SK-N-SH treated with all-trans-retinoic acid at 6 μM for 48 hours (cell line): ENCODE results near the gene GOLGA1.

Experiments
- ATAC-seq: fragments of 200-7000 bp; cut with Tn5 transposase; 3 replicates; pipeline ENCODE4 v1.9.1; 2020; ENCODE audit warnings: mild to moderate bottlenecking, moderate library complexity
- ARNTL ChIP-seq: fragments of 450-650 bp; formaldehyde crosslinking; IDR thresholded peaks from 2 replicates; pipeline ENCODE4 v1.5.0; 2020; ENCODE audit warnings: low read depth, mild to moderate bottlenecking, moderate library complexity, borderline replicate concordance
- BACH2 ChIP-seq: fragments of 250-450 bp; sonication (Bioruptor Pico); IDR thresholded peaks from 2 replicates; pipeline ENCODE4 v1.9.0; 2021; ENCODE audit warnings: mild to moderate bottlenecking, borderline replicate concordance
- CSDC2 ChIP-seq: fragments of 250-450 bp; sonication (Bioruptor Pico); IDR thresholded peaks from 2 replicates; pipeline ENCODE4 v1.5.0; 2020; ENCODE audit warnings: mild to moderate bottlenecking, moderate library complexity
- CSRNP3 ChIP-seq: fragments of 250-450 bp; sonication (Bioruptor Pico); IDR thresholded peaks from 2 replicates; pipeline ENCODE4 v1.5.1; 2021; ENCODE audit warnings: mild to moderate bottlenecking, moderate library complexity
- GLIS3 ChIP-seq: fragments of 250-450 bp; sonication (Bioruptor Pico); IDR thresholded peaks from 2 replicates; pipeline ENCODE4 v1.5.0; 2020; ENCODE audit warnings: mild to moderate bottlenecking, moderate library complexity
- ISL1 ChIP-seq: fragments of 250-450 bp; sonication (Bioruptor Pico); IDR thresholded peaks from 2 replicates; pipeline ENCODE4 v2.1.2; 2022; ENCODE audit warnings: mild to moderate bottlenecking, moderate library complexity
- OSR1 ChIP-seq: fragments of 250-450 bp; sonication (Bioruptor Pico); IDR thresholded peaks from 2 replicates; pipeline ENCODE4 v1.8.0; 2022; ENCODE audit warnings: moderate library complexity, mild to moderate bottlenecking, inconsistent platforms
- PPARA ChIP-seq: fragments of 250-450 bp; sonication (Bioruptor Pico); IDR thresholded peaks from 2 replicates; pipeline ENCODE4 v1.5.0; 2020; ENCODE audit warnings: mild to moderate bottlenecking, borderline replicate concordance
- RARB ChIP-seq: fragments of 250-450 bp; sonication (Bioruptor Pico); IDR thresholded peaks from 2 replicates; pipeline ENCODE4 v1.8.0; 2021; ENCODE audit warnings: mild to moderate bottlenecking, moderate library complexity
- SNAI2 ChIP-seq: fragments of 250-450 bp; sonication (Bioruptor Pico); IDR thresholded peaks from 2 replicates; pipeline ENCODE4 v1.5.0; 2020; ENCODE audit warnings: mild to moderate bottlenecking, moderate library complexity
- TCF4 ChIP-seq: fragments of 250-450 bp; sonication (Bioruptor Pico); IDR thresholded peaks from 2 replicates; pipeline ENCODE4 v1.8.0; 2021; ENCODE audit warnings: mild to moderate bottlenecking, moderate library complexity, borderline replicate concordance
- TOX ChIP-seq: fragments of 250-450 bp; sonication (Bioruptor Pico); IDR thresholded peaks from 2 replicates; pipeline ENCODE4 v1.8.0; 2021; ENCODE audit warnings: mild to moderate bottlenecking, moderate library complexity, borderline replicate concordance
- ZC3H10 ChIP-seq: fragments of 250-450 bp; sonication (Bioruptor Pico); IDR thresholded peaks from 2 replicates; pipeline ENCODE4 v1.5.1; 2021; ENCODE audit warnings: mild to moderate bottlenecking, moderate library complexity
- ZFP30 ChIP-seq: fragments of 450-650 bp; formaldehyde crosslinking; IDR thresholded peaks from 2 replicates; pipeline ENCODE4 v1.5.0; 2022; ENCODE audit warnings: mild to moderate bottlenecking, moderate library complexity
- ZNF565 ChIP-seq: fragments of 450-650 bp; formaldehyde crosslinking; conservative IDR thresholded peaks from 2 replicates; pipeline ENCODE4 v1.5.0; 2020; ENCODE audit warnings: low read depth, mild to moderate bottlenecking, moderate library complexity
- ZNF70 ChIP-seq: fragments of 450-650 bp; formaldehyde crosslinking; IDR thresholded peaks from 2 replicates; pipeline ENCODE4 v1.5.0; 2020; ENCODE audit warnings: mild to moderate bottlenecking, moderate library complexity
- ZNF8 ChIP-seq: fragments of 450-650 bp; formaldehyde crosslinking; IDR thresholded peaks from 2 replicates; pipeline ENCODE4 v1.5.0; 2020; ENCODE audit warnings: mild to moderate bottlenecking, moderate library complexity
- TF ChIP-seq, protein P1 (sequence below): fragments of 250-450 bp; sonication (Bioruptor Pico); IDR thresholded peaks from 2 replicates; pipeline ENCODE4 v1.8.0; 2021; ENCODE audit warnings: low read depth, mild to moderate bottlenecking, moderate library complexity, borderline replicate concordance
- TF ChIP-seq, protein P2 (sequence below): fragments of 250-450 bp; sonication (Bioruptor Pico); IDR thresholded peaks from 2 replicates; pipeline ENCODE4 v1.5.0; 2020; ENCODE audit warnings: mild to moderate bottlenecking, moderate library complexity
- TF ChIP-seq, protein P3 (sequence below): fragments of 250-450 bp; sonication (Bioruptor Pico); IDR thresholded peaks from 2 replicates; pipeline ENCODE4 v1.8.0; 2020; ENCODE audit warnings: mild to moderate bottlenecking, moderate library complexity, borderline replicate concordance
- TF ChIP-seq, protein P4 (sequence below): fragments of 250-450 bp; sonication (Bioruptor Pico); IDR thresholded peaks from 2 replicates; pipeline ENCODE4 v1.5.1; 2020; ENCODE audit warnings: low read depth, mild to moderate bottlenecking, moderate library complexity

Gene GOLGA1

DNA sequence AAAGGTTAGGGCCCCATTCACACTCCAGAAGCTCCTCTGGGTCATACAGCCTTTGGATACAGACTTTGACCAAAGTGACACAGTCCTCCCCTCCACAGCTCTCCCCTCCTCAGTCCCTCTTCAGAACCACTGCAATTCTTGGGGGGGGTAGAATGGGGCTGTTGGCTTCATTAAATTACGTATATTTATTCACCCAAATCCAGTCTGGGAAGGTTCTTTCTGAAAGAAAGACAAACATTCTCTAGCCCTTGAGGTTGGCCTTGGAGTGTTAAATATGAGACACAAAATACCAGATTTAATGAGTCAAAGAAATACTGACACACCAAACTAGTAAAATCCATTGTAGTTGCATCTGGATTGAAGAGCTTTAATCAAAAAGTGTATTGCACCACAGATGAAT is 62.9 kb downstream of the GOLGA1 start:
- TF ChIP-seq OSR1 (no peak), ZNF70 (CRISPR knock-in tag) (no peak), ZNF8 (CRISPR knock-in tag) (no peak), BACH2 (CRISPR knock-in tag) (no peak), TCF4 (CRISPR knock-in tag) (no peak), RARB (CRISPR knock-in tag) (no peak), CSDC2 (no peak), ZC3H10 (CRISPR knock-in tag) (no peak), ARNTL (CRISPR knock-in tag) (no peak), ISL1 (no peak), ZNF565 (CRISPR knock-in tag) (no peak), GLIS3 (CRISPR knock-in tag) (no peak), PPARA (CRISPR knock-in tag) (no peak), SNAI2 (CRISPR knock-in tag) (no peak)
- TF ChIP-seq, protein P1, sequence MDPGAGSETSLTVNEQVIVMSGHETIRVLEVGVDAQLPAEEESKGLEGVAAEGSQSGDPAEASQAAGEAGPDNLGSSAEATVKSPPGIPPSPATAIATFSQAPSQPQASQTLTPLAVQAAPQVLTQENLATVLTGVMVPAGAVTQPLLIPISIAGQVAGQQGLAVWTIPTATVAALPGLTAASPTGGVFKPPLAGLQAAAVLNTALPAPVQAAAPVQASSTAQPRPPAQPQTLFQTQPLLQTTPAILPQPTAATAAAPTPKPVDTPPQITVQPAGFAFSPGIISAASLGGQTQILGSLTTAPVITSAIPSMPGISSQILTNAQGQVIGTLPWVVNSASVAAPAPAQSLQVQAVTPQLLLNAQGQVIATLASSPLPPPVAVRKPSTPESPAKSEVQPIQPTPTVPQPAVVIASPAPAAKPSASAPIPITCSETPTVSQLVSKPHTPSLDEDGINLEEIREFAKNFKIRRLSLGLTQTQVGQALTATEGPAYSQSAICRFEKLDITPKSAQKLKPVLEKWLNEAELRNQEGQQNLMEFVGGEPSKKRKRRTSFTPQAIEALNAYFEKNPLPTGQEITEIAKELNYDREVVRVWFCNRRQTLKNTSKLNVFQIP (CRISPR knock-in tag), result no peak
- TF ChIP-seq, protein P2, sequence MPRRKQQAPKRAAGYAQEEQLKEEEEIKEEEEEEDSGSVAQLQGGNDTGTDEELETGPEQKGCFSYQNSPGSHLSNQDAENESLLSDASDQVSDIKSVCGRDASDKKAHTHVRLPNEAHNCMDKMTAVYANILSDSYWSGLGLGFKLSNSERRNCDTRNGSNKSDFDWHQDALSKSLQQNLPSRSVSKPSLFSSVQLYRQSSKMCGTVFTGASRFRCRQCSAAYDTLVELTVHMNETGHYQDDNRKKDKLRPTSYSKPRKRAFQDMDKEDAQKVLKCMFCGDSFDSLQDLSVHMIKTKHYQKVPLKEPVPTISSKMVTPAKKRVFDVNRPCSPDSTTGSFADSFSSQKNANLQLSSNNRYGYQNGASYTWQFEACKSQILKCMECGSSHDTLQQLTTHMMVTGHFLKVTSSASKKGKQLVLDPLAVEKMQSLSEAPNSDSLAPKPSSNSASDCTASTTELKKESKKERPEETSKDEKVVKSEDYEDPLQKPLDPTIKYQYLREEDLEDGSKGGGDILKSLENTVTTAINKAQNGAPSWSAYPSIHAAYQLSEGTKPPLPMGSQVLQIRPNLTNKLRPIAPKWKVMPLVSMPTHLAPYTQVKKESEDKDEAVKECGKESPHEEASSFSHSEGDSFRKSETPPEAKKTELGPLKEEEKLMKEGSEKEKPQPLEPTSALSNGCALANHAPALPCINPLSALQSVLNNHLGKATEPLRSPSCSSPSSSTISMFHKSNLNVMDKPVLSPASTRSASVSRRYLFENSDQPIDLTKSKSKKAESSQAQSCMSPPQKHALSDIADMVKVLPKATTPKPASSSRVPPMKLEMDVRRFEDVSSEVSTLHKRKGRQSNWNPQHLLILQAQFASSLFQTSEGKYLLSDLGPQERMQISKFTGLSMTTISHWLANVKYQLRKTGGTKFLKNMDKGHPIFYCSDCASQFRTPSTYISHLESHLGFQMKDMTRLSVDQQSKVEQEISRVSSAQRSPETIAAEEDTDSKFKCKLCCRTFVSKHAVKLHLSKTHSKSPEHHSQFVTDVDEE (CRISPR knock-in tag), result no peak
- TF ChIP-seq, protein P3, sequence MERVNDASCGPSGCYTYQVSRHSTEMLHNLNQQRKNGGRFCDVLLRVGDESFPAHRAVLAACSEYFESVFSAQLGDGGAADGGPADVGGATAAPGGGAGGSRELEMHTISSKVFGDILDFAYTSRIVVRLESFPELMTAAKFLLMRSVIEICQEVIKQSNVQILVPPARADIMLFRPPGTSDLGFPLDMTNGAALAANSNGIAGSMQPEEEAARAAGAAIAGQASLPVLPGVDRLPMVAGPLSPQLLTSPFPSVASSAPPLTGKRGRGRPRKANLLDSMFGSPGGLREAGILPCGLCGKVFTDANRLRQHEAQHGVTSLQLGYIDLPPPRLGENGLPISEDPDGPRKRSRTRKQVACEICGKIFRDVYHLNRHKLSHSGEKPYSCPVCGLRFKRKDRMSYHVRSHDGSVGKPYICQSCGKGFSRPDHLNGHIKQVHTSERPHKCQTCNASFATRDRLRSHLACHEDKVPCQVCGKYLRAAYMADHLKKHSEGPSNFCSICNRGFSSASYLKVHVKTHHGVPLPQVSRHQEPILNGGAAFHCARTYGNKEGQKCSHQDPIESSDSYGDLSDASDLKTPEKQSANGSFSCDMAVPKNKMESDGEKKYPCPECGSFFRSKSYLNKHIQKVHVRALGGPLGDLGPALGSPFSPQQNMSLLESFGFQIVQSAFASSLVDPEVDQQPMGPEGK, result no peak
- ATAC-seq, result no peak

DNA sequence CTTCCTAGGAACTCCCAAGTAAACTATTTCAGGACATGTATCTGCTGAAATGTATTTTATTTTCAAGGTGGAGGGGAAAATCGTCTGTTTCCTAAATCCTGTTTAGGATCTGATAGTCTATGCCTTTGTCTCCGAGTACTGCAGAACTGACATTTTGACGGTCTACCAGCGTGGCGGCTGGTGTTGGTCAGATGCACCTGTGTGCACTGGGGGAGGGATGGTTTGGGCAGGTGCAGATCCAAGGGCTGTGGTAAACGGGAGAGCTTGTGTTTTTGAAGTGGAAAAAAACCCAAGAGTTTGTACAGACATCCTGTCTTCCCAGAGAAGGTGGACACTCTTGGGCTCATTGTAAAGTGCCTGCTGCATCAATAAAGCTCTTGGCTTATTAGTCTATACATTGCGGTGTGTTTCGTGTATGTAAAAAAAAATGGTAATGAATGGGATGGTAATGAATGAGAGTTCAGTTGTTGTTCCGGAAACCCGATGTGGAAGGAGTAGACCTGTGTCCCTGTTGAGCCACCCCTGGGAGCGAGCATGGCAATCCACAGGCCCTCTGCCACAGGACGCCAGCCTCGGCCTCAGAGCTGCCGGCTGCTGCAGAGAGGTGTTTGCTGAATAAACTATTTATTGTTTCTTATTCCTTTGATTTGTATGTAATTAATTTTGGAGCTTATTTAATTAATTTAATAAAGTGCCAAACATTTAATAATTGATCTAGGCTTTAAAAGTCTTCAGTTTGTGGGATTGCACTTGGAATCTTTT is 63.7 kb downstream of the GOLGA1 start:
- TF ChIP-seq TCF4 (CRISPR knock-in tag), result no peak
- TF ChIP-seq, protein P4, sequence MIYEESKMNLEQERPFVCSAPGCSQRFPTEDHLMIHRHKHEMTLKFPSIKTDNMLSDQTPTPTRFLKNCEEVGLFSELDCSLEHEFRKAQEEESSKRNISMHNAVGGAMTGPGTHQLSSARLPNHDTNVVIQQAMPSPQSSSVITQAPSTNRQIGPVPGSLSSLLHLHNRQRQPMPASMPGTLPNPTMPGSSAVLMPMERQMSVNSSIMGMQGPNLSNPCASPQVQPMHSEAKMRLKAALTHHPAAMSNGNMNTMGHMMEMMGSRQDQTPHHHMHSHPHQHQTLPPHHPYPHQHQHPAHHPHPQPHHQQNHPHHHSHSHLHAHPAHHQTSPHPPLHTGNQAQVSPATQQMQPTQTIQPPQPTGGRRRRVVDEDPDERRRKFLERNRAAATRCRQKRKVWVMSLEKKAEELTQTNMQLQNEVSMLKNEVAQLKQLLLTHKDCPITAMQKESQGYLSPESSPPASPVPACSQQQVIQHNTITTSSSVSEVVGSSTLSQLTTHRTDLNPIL (CRISPR knock-in tag), result no peak
- ATAC-seq, result no peak

DNA sequence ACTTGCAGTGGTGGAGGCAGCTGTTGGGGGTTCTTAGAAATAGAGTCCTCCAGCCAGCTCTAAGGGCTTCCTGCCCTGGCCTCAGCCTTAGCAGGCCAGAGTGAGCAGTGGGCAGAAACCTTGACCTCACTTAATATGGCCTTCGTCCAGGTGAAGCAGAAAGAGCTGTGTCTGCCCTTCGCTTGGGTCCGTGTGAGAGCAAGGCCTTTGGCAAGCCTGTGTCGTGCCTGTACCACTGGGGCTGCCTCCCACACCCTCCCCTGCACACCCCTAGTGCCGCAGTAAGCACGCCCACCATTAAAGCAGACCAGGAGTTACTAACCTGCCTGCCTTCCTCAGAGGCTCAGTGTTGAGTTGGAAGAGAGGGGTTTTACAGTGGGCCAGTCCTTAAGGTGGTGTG is 65.4 kb downstream of the GOLGA1 start:
- no peak for ATAC-seq
- TF ChIP-seq, protein P3, result no peak
- no peak for TF ChIP-seq TOX (CRISPR knock-in tag)
- no peak for TF ChIP-seq SNAI2 (CRISPR knock-in tag)
- TF ChIP-seq TCF4 (CRISPR knock-in tag), result no peak
- no peak for TF ChIP-seq ISL1
- no peak for TF ChIP-seq BACH2 (CRISPR knock-in tag)
- no peak for TF ChIP-seq CSRNP3
- no peak for TF ChIP-seq ZNF70 (CRISPR knock-in tag)
- TF ChIP-seq PPARA (CRISPR knock-in tag), result no peak
- no peak for TF ChIP-seq GLIS3 (CRISPR knock-in tag)
- TF ChIP-seq ZC3H10 (CRISPR knock-in tag), result no peak
- TF ChIP-seq, protein P2 (CRISPR knock-in tag), result no peak
- no peak for TF ChIP-seq RARB (CRISPR knock-in tag)
- no peak for TF ChIP-seq ZFP30 (CRISPR knock-in tag)
